Measurements from ENCODE around the gene PCBP2. TPM values are rescaled to one million over a fixed set of nuclear protein-coding genes. Genes with fewer than 3 reads are reported as not detected.
"Not testable (repeated sequence)": the region's sequence is repeated elsewhere in the genome, so short reads cannot be mapped to it uniquely, and the experiment has no call there.

Gene PCBP2
- total RNA-seq (ENCODE audit: low replicate concordance) = 165 and 233 TPM in 2 replicates

GRCh38 chr12:53451661-53452158 is at the start of gene PCBP2:
TSS of gene PCBP2 (plus strand) at chr12:53452102. CDS start at chr12:53454801, 2,699 bp downstream.
- TF ChIP-seq, protein P1, sequence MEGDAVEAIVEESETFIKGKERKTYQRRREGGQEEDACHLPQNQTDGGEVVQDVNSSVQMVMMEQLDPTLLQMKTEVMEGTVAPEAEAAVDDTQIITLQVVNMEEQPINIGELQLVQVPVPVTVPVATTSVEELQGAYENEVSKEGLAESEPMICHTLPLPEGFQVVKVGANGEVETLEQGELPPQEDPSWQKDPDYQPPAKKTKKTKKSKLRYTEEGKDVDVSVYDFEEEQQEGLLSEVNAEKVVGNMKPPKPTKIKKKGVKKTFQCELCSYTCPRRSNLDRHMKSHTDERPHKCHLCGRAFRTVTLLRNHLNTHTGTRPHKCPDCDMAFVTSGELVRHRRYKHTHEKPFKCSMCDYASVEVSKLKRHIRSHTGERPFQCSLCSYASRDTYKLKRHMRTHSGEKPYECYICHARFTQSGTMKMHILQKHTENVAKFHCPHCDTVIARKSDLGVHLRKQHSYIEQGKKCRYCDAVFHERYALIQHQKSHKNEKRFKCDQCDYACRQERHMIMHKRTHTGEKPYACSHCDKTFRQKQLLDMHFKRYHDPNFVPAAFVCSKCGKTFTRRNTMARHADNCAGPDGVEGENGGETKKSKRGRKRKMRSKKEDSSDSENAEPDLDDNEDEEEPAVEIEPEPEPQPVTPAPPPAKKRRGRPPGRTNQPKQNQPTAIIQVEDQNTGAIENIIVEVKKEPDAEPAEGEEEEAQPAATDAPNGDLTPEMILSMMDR (IDR thresholded peaks at IDR 0.05; ENCODE audit: insufficient read depth, low read length) = peak; percentile 89
- DNase-seq (ENCODE audit: low read depth) = peak; percentile 100
- peak within 1 kb of the TSS; percentile 76 for H3K4me3 ChIP-seq (ENCODE audit: low read depth, low read length)

GRCh38 chr12:53402351-53402750 is 49.6 kb upstream of the PCBP2 start:
- DNase-seq (ENCODE audit: low read depth); H3K4me3 ChIP-seq (ENCODE audit: low read depth, low read length): not testable (repeated sequence)

DNA sequence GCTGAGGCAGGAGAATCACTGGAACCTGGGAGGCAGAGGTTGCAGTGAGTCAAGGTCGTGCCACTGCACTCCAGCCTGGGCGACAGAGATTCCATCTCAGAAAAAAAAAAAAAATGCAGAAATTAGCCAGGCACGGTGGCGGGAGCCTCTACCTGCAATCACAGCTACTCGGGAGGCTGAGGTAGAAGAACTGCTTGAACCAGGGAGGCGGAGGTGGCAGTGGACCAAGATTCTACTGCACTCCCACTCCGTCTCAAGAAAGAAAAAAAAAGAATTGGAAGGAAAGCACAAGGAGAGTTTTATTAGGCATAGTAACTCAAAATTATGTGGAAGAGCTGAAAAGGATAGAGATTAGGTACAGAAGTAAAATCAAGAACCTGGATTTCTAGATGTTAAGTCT is 49.0 kb upstream of the PCBP2 start:
- DNase-seq (ENCODE audit: low read depth) = no peak
- no peak overlapping the region for H3K4me3 ChIP-seq (ENCODE audit: low read depth, low read length)
- TF ChIP-seq, protein P1 (IDR thresholded peaks at IDR 0.05; ENCODE audit: insufficient read depth, low read length) = no peak

GRCh38 chr12:53410951-53411350 is 41.0 kb upstream of the PCBP2 start:
- no peak for DNase-seq (ENCODE audit: low read depth)
- H3K4me3 ChIP-seq (ENCODE audit: low read depth, low read length) = no peak overlapping the region
- TF ChIP-seq, protein P1 (IDR thresholded peaks at IDR 0.05; ENCODE audit: insufficient read depth, low read length) = no peak

DNA sequence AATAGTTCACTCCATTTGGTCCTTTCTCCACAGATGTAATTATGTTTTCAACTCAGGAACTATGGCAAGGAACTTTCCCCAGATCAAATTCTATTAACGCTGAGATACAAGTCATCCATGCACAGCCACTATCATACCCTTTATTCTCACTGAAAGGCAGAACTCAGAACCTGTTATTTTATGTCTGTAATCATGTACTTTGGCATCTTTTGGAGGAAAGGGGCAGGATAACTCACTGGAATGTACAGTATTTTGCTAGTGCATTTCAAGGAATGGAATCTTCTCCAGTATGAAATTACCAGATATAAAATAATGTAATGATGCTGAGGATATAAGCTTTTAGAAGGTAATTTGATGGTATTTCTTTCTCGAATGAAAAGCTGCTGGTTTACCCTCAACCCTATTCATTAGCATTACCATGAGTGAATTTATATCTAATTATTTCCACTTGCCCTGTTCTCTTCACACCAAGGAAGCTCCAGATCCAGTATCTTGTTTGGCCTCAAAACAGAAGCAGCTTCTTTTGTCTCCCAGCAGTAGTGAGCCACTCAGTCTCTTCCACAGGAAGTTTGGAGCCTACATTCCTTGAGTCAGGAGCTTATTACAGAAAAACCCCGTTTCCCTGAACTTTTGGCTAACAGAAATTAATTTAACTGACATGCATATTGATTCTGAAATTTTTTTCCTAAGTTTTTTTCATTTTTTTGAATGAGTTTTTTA is 38.3 kb upstream of the PCBP2 start:
- H3K4me3 ChIP-seq (ENCODE audit: low read depth, low read length) = no peak overlapping the region
- no peak for DNase-seq (ENCODE audit: low read depth)
- TF ChIP-seq, protein P1 (IDR thresholded peaks at IDR 0.05; ENCODE audit: insufficient read depth, low read length) = no peak

- DNase-seq (ENCODE audit: low read depth) = peak; percentile 39
- TF ChIP-seq, protein P1 (IDR thresholded peaks at IDR 0.05; ENCODE audit: insufficient read depth, low read length) = no peak
These were observed 37.0 kb upstream of the PCBP2 start for GRCh38 chr12:53414756-53415417.

GRCh38 chr12:53415752-53416389 is 36.0 kb upstream of the PCBP2 start:
- DNase-seq (ENCODE audit: low read depth) = peak; percentile 23
- H3K4me3 ChIP-seq (ENCODE audit: low read depth, low read length) = not testable (repeated sequence)

More at GRCh38 chr12:53414756-53415417, 37.0 kb upstream of the PCBP2 start:
- no peak overlapping the region for H3K4me3 ChIP-seq (ENCODE audit: low read depth, low read length)

DNA sequence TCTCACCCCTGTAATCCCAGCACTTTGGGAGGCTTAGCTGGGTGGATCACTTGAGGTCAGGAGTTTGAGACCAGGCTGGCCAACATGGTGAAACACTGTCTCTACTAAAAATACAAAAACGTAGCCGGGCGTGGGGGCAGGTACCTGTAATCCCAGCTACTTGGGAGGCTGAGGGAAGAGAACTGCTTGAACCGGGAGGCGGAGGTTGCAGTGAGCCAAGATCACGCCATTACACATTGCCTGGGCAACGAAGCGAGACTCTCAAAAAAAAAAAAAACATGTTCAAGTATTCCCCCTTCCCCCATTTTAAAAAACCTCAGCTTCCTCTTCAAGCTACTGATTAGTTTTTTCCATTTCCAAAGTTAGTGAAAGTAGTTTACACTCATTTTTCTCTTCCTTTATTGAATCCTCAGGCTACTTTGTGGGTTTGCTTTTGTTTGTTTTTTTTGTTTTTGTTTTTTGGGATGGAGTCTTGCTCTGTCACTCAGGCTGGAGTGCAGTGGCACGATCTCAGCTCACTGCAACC is 34.5 kb upstream of the PCBP2 start:
- not testable (repeated sequence) for H3K4me3 ChIP-seq (ENCODE audit: low read depth, low read length); DNase-seq (ENCODE audit: low read depth)
